GM23338 (cell line): ENCODE data around the gene PKD1L1. TPM values are rescaled to one million over a fixed set of nuclear protein-coding genes. Genes with fewer than 3 reads are reported as not detected.

Source experiments
- ATAC-seq: fragments of 200-7000 bp; cut with Tn5 transposase; 3 replicates; pipeline ENCODE4 v1.9.1; 2020
- DNase-seq: peaks from one replicate; pipeline ENCODE4 v3.0.0-alpha.2; 2015; ENCODE audit warnings: low spot score
- H2AFZ ChIP-seq: fragments of 200-600 bp; sonication (generic); 2 replicates; pipeline ENCODE4 v1.8.0; 2016; ENCODE audit warnings: antibody characterized with exemption, mild to moderate bottlenecking, moderate library complexity
- H3F3A ChIP-seq: fragments of 200-600 bp; sonication (generic); replicated peaks from 2 replicates; pipeline ENCODE4 v1.8.0; 2017; ENCODE audit warnings: antibody characterized with exemption, mixed run types, low read depth
- H3K27ac ChIP-seq: fragments of 200-600 bp; sonication (generic); 2 replicates; pipeline ENCODE4 v1.6.1; 2016; ENCODE audit warnings: low read depth
- H3K27me3 ChIP-seq: fragments of 200-600 bp; sonication (generic); 2 replicates; pipeline ENCODE4 v1.8.0; 2016; ENCODE audit warnings: mild to moderate bottlenecking, mixed run types, moderate library complexity; ENCODE audit not compliant: insufficient read depth
- H3K36me3 ChIP-seq: fragments of 200-600 bp; sonication (generic); 2 replicates; pipeline ENCODE4 v1.8.0; 2016; ENCODE audit warnings: mild to moderate bottlenecking; ENCODE audit not compliant: insufficient read depth
- H3K4me1 ChIP-seq: fragments of 200-600 bp; sonication (generic); 2 replicates; pipeline ENCODE4 v1.8.0; 2016; ENCODE audit warnings: mild to moderate bottlenecking, moderate library complexity; ENCODE audit not compliant: insufficient read depth
- H3K4me2 ChIP-seq: fragments of 200-600 bp; sonication (generic); 2 replicates; pipeline ENCODE4 v1.7.1; 2017; ENCODE audit warnings: mixed run types
- H3K4me3 ChIP-seq: fragments of 200-600 bp; sonication (generic); 2 replicates; pipeline ENCODE4 v1.6.1; 2016; ENCODE audit warnings: mixed run types
- H3K79me2 ChIP-seq: fragments of 200-600 bp; sonication (generic); replicated peaks from 2 replicates; pipeline ENCODE4 v1.8.0; 2017; ENCODE audit warnings: mild to moderate bottlenecking; ENCODE audit not compliant: insufficient read depth
- H3K9me2 ChIP-seq: fragments of 200-600 bp; sonication (generic); 2 replicates; pipeline ENCODE4 v1.8.0; 2017; ENCODE audit not compliant: insufficient read depth
- H4K20me1 ChIP-seq: fragments of 200-600 bp; sonication (generic); replicated peaks from 2 replicates; pipeline ENCODE4 v1.8.0; 2017; ENCODE audit warnings: mild to moderate bottlenecking; ENCODE audit not compliant: insufficient read depth
- H3K27ac Mint-ChIP-seq: 2 replicates; pipeline ENCODE4 v1.8.0; 2020; ENCODE audit warnings: inconsistent platforms, mild to moderate bottlenecking, moderate library complexity, mixed read lengths
- H3K27me3 Mint-ChIP-seq: 3 replicates; pipeline ENCODE4 v1.8.0; 2022; ENCODE audit warnings: low read depth, mild to moderate bottlenecking, moderate library complexity, mixed read lengths, inconsistent platforms; ENCODE audit not compliant: insufficient read depth, poor library complexity
- H3K36me3 Mint-ChIP-seq: 3 replicates; pipeline ENCODE4 v1.8.0; 2021; ENCODE audit warnings: low read depth, mild to moderate bottlenecking, inconsistent platforms, moderate library complexity, mixed read lengths
- H3K4me1 Mint-ChIP-seq: 3 replicates; pipeline ENCODE4 v1.8.0; 2020; ENCODE audit warnings: mild to moderate bottlenecking, inconsistent platforms, mixed read lengths
- H3K4me3 Mint-ChIP-seq: 3 replicates; pipeline ENCODE4 v1.8.0; 2021; ENCODE audit warnings: moderate library complexity, mild to moderate bottlenecking, inconsistent platforms, mixed read lengths
- H3K9me3 Mint-ChIP-seq: 3 replicates; pipeline ENCODE4 v1.8.0; 2020; ENCODE audit warnings: moderate library complexity, mild to moderate bottlenecking, inconsistent platforms, mixed read lengths
- POLR2AphosphoS5 ChIP-seq: IDR thresholded peaks from 2 replicates; pipeline ENCODE4 v1.6.1; 2016; ENCODE audit warnings: antibody characterized with exemption, low read depth
- ZNF114 ChIP-seq: fragments of 250-450 bp; sonication (Bioruptor Pico); IDR thresholded peaks from 2 replicates; pipeline ENCODE4 v1.5.0; 2020; ENCODE audit warnings: mild to moderate bottlenecking, moderate library complexity
- polyA plus RNA-seq: library from polyadenylated mRNA; unstranded; fragments of >200 nt; fragmentation: Nextera tagmentation; extraction: Ambion mirVana; gene quantifications from 2 replicates; pipeline ENCODE4 v1.2.1, GENCODE V29; 2016
- total RNA-seq: library from RNA; depleted of rRNA; stranded (reverse); fragments of >200 nt; shearing (Covaris generic); gene quantifications from 2 replicates; pipeline ENCODE4 v1.2.3, GENCODE V29; 2014
- TF ChIP-seq, protein P1 (sequence below), 2 experiments: fragments of 200-600 bp in 1 of 2; sonication (generic) in 1 of 2; conservative IDR thresholded peaks; 2 replicates each; pipeline versions ENCODE4 v1.5.1 to v1.6.1; 2016 to 2017; ENCODE audit warnings: antibody characterized with exemption in 2 of 2, low read depth in 2 of 2, mild to moderate bottlenecking in 2 of 2, moderate library complexity in 1 of 2
- TF ChIP-seq, protein P2 (sequence below): IDR thresholded peaks from one replicate; pipeline ENCODE4 v1.6.1; 2018; ENCODE audit warnings: antibody characterized with exemption; ENCODE audit not compliant: unreplicated experiment
- TF ChIP-seq, protein P3 (sequence below): fragments of 250-450 bp; sonication (Bioruptor Pico); IDR thresholded peaks from 2 replicates; pipeline ENCODE4 v1.5.0; 2020; ENCODE audit warnings: mild to moderate bottlenecking, moderate library complexity

PKD1L1 gene
- total and polyA plus RNA-seq, 2 experiments from 2014 or later = 0.03 TPM; not detected in 1

DNA sequence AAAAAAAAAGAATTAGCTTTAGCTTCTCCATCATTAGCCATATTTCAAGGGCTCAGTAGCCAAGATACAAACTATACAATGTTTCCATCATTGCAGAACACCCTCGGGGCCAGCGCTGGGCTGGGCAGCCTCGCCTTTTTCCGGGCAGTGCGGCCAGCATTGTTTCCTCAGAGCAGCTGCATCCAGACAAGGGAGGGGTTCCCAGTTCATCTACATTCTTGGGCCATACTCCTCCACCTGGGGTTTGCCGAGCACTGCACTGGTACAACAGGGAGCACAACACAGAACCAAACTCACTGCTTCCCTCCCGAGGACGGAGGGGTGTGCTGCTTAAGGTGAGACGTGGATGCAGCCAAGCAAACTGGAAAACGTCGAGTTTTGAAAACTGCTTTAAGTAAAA, 2.4 kb upstream of the PKD1L1 start:
- H3K4me3 Mint-ChIP-seq = no peak overlapping the region
- Histone ChIP-seq H3K27me3 (no peaks in the 10 kb centered on the region), H2AFZ (no peak overlapping the region), H3K4me2 (no peak overlapping the region), H3K4me1 (peaks cover 6% of the 10 kb centered on the region), H3K9me2 (no peaks in the 10 kb centered on the region), H3K27ac (no peak overlapping the region), H3K36me3 (peaks cover 9% of the 10 kb centered on the region), H4K20me1 (no peaks in the 10 kb centered on the region), H3F3A (0 out of 2 replicates have a peak, but pooled peaks cover 3% of the 10 kb centered on the region), H3K79me2 (no peaks in the 10 kb centered on the region), H3K4me3 (no peak overlapping the region)
- peak; percentile 58 for DNase-seq
- H3K27ac Mint-ChIP-seq = no peak overlapping the region
- H3K36me3 Mint-ChIP-seq = peaks cover 5% of the 10 kb centered on the region; the same call in 2 of the 3 replicates
- H3K27me3 Mint-ChIP-seq = peaks cover 7% of the 10 kb centered on the region
- peaks cover 27% of the 10 kb centered on the region for H3K4me1 Mint-ChIP-seq
- no peaks in the 10 kb centered on the region for H3K9me3 Mint-ChIP-seq
- TF ChIP-seq, protein P1, sequence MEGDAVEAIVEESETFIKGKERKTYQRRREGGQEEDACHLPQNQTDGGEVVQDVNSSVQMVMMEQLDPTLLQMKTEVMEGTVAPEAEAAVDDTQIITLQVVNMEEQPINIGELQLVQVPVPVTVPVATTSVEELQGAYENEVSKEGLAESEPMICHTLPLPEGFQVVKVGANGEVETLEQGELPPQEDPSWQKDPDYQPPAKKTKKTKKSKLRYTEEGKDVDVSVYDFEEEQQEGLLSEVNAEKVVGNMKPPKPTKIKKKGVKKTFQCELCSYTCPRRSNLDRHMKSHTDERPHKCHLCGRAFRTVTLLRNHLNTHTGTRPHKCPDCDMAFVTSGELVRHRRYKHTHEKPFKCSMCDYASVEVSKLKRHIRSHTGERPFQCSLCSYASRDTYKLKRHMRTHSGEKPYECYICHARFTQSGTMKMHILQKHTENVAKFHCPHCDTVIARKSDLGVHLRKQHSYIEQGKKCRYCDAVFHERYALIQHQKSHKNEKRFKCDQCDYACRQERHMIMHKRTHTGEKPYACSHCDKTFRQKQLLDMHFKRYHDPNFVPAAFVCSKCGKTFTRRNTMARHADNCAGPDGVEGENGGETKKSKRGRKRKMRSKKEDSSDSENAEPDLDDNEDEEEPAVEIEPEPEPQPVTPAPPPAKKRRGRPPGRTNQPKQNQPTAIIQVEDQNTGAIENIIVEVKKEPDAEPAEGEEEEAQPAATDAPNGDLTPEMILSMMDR (conservative IDR thresholded peaks at IDR 0.05; ENCODE audit: low read depth in 2 of 2) = peak in 1 of 2 experiments; percentile 23; a peak in 2 of 4 replicates
- no peak for TF ChIP-seq POLR2AphosphoS5
- peak; percentile 82 for ATAC-seq

DNA sequence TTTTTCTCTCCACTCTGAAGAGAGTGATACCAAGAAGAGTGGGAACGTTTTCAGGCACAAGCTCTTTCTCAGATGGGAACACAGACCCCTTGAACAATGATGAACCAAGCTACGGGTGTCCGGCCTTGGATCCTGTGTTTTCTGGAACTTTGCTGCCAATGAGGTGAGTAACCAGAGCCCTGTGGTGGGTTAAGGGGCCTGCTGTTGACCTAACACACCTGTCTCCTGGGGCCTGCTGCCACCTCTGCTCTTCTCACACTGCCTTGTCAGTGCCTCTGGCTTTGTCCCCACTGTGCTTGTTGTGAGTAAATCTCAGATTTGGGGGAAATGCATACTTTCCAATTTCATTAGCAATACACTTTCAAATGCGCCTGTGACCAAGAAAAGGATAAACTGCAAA, 1.4 kb upstream of the PKD1L1 start:
- DNase-seq (no peak), ATAC-seq (no peak)
- no peak for TF ChIP-seq ZNF114 (CRISPR knock-in tag)
- H4K20me1 ChIP-seq = no peaks in the 10 kb centered on the region
- peak overlapping the region; percentile 28; the same call in 1 of the 2 replicates for H2AFZ ChIP-seq
- Mint-ChIP-seq H3K36me3 (peaks cover 2% of the 10 kb centered on the region; the same call in 1 of the 3 replicates), H3K27me3 (peaks cover 7% of the 10 kb centered on the region), H3K4me3 (no peak overlapping the region), H3K27ac (no peak overlapping the region), H3K4me1 (peaks cover 27% of the 10 kb centered on the region), H3K9me3 (no peaks in the 10 kb centered on the region)
- no peak overlapping the region for H3K4me3 ChIP-seq
- no peaks in the 10 kb centered on the region for H3K79me2 ChIP-seq
- H3K27me3 ChIP-seq = no peaks in the 10 kb centered on the region
- no peak overlapping the region for H3K27ac ChIP-seq
- no peaks in the 10 kb centered on the region for H3K9me2 ChIP-seq
- H3K36me3 ChIP-seq = peaks cover 3% of the 10 kb centered on the region
- 0 out of 2 replicates have a peak, but pooled peaks cover 3% of the 10 kb centered on the region for H3F3A ChIP-seq
- no peak overlapping the region for H3K4me2 ChIP-seq
- H3K4me1 ChIP-seq = peaks cover 6% of the 10 kb centered on the region

DNA sequence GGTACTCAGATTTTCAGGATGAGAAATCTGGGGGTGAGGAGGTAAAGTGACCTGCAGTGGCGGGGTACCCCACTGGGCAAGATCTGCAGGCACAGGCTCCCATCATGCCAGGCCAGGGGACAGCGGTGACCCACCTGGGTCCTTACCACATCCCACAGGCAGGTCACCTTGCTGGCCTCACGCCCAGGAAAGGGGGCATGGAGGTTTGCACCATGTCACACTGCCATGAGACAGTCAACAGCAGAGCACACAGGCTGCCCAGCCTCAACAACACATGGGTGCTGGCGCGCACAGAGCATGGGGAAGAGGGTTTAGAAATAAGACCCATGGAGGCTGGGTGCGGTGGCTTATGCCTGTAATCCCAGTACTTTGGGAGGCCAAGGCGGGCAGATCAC, 914 bp downstream of the PKD1L1 start:
- no peaks in the 10 kb centered on the region for H3K36me3 Mint-ChIP-seq
- H3K79me2 ChIP-seq = no peaks in the 10 kb centered on the region
- no peaks in the 10 kb centered on the region for H3K9me2 ChIP-seq
- H3K27me3 Mint-ChIP-seq = peaks cover 12% of the 10 kb centered on the region
- H2AFZ ChIP-seq = no peak overlapping the region
- H3K4me3 Mint-ChIP-seq = no peak overlapping the region
- H3K4me1 ChIP-seq = peaks cover 9% of the 10 kb centered on the region
- H3K4me3 ChIP-seq = no peak overlapping the region
- H3F3A ChIP-seq = no peaks in the 10 kb centered on the region
- H3K36me3 ChIP-seq = no peaks in the 10 kb centered on the region
- no peaks in the 10 kb centered on the region for H3K27me3 ChIP-seq
- no peaks in the 10 kb centered on the region for H3K9me3 Mint-ChIP-seq
- peak overlapping the region; percentile 66; the same call in 1 of the 2 replicates for H3K27ac Mint-ChIP-seq
- H3K4me2 ChIP-seq = no peak overlapping the region
- H3K27ac ChIP-seq = no peak overlapping the region
- H3K4me1 Mint-ChIP-seq = peaks cover 23% of the 10 kb centered on the region
- H4K20me1 ChIP-seq = no peaks in the 10 kb centered on the region
- no peak for DNase-seq
- ATAC-seq = no peak
- TF ChIP-seq, protein P2, sequence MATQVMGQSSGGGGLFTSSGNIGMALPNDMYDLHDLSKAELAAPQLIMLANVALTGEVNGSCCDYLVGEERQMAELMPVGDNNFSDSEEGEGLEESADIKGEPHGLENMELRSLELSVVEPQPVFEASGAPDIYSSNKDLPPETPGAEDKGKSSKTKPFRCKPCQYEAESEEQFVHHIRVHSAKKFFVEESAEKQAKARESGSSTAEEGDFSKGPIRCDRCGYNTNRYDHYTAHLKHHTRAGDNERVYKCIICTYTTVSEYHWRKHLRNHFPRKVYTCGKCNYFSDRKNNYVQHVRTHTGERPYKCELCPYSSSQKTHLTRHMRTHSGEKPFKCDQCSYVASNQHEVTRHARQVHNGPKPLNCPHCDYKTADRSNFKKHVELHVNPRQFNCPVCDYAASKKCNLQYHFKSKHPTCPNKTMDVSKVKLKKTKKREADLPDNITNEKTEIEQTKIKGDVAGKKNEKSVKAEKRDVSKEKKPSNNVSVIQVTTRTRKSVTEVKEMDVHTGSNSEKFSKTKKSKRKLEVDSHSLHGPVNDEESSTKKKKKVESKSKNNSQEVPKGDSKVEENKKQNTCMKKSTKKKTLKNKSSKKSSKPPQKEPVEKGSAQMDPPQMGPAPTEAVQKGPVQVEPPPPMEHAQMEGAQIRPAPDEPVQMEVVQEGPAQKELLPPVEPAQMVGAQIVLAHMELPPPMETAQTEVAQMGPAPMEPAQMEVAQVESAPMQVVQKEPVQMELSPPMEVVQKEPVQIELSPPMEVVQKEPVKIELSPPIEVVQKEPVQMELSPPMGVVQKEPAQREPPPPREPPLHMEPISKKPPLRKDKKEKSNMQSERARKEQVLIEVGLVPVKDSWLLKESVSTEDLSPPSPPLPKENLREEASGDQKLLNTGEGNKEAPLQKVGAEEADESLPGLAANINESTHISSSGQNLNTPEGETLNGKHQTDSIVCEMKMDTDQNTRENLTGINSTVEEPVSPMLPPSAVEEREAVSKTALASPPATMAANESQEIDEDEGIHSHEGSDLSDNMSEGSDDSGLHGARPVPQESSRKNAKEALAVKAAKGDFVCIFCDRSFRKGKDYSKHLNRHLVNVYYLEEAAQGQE = no peak
- TF ChIP-seq, protein P3, sequence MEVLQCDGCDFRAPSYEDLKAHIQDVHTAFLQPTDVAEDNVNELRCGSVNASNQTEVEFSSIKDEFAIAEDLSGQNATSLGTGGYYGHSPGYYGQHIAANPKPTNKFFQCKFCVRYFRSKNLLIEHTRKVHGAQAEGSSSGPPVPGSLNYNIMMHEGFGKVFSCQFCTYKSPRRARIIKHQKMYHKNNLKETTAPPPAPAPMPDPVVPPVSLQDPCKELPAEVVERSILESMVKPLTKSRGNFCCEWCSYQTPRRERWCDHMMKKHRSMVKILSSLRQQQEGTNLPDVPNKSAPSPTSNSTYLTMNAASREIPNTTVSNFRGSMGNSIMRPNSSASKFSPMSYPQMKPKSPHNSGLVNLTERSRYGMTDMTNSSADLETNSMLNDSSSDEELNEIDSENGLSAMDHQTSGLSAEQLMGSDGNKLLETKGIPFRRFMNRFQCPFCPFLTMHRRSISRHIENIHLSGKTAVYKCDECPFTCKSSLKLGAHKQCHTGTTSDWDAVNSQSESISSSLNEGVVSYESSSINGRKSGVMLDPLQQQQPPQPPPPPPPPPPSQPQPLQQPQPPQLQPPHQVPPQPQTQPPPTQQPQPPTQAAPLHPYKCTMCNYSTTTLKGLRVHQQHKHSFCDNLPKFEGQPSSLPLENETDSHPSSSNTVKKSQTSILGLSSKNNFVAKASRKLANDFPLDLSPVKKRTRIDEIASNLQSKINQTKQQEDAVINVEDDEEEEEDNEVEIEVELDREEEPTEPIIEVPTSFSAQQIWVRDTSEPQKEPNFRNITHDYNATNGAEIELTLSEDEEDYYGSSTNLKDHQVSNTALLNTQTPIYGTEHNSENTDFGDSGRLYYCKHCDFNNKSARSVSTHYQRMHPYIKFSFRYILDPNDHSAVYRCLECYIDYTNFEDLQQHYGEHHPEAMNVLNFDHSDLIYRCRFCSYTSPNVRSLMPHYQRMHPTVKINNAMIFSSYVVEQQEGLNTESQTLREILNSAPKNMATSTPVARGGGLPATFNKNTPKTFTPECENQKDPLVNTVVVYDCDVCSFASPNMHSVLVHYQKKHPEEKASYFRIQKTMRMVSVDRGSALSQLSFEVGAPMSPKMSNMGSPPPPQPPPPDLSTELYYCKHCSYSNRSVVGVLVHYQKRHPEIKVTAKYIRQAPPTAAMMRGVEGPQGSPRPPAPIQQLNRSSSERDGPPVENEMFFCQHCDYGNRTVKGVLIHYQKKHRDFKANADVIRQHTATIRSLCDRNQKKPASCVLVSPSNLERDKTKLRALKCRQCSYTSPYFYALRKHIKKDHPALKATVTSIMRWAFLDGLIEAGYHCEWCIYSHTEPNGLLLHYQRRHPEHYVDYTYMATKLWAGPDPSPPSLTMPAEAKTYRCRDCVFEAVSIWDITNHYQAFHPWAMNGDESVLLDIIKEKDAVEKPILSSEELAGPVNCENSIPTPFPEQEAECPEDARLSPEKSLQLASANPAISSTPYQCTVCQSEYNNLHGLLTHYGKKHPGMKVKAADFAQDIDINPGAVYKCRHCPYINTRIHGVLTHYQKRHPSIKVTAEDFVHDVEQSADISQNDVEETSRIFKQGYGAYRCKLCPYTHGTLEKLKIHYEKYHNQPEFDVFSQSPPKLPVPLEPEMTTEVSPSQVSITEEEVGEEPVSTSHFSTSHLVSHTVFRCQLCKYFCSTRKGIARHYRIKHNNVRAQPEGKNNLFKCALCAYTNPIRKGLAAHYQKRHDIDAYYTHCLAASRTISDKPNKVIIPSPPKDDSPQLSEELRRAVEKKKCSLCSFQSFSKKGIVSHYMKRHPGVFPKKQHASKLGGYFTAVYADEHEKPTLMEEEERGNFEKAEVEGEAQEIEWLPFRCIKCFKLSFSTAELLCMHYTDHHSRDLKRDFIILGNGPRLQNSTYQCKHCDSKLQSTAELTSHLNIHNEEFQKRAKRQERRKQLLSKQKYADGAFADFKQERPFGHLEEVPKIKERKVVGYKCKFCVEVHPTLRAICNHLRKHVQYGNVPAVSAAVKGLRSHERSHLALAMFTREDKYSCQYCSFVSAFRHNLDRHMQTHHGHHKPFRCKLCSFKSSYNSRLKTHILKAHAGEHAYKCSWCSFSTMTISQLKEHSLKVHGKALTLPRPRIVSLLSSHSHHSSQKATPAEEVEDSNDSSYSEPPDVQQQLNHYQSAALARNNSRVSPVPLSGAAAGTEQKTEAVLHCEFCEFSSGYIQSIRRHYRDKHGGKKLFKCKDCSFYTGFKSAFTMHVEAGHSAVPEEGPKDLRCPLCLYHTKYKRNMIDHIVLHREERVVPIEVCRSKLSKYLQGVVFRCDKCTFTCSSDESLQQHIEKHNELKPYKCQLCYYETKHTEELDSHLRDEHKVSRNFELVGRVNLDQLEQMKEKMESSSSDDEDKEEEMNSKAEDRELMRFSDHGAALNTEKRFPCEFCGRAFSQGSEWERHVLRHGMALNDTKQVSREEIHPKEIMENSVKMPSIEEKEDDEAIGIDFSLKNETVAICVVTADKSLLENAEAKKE (CRISPR knock-in tag) = no peak
